Neural cell (in vitro differentiated cells): ENCODE results near the gene GMDS. TPM values are rescaled to one million over a fixed set of nuclear protein-coding genes. Genes with fewer than 3 reads are reported as not detected.

Source experiments
- H2AFZ ChIP-seq: fragments of 200-600, 300-800 bp; sonication (generic), shearing (Covaris generic); 2 replicates; pipeline ENCODE4 v1.6.0; 2014; ENCODE audit warnings: low read depth, mild to moderate bottlenecking, antibody characterized with exemption, low read length, moderate library complexity
- H3F3A ChIP-seq: fragments of 200-600 bp; shearing (Covaris generic); 2 replicates; pipeline ENCODE4 v1.6.1; 2016; ENCODE audit warnings: mild to moderate bottlenecking, moderate library complexity, mixed read lengths, antibody characterized with exemption, low read length; ENCODE audit not compliant: insufficient read depth, poor library complexity, severe bottlenecking
- H3K27ac ChIP-seq: fragments of 200-600, 300-800 bp; sonication (generic), shearing (Covaris generic); 2 replicates; pipeline ENCODE4 v1.5.1; 2014; ENCODE audit warnings: mild to moderate bottlenecking, low read length, moderate library complexity
- H3K27me3 ChIP-seq: fragments of 300-800, 200-600 bp; sonication (generic), shearing (Covaris generic); 2 replicates; pipeline ENCODE4 v1.6.0; 2014; ENCODE audit warnings: mild to moderate bottlenecking, low read depth, low read length, moderate library complexity; ENCODE audit not compliant: insufficient read depth
- H3K36me3 ChIP-seq: fragments of 300-800, 200-600 bp; sonication (generic), shearing (Covaris generic); 2 replicates; pipeline ENCODE4 v1.5.1; 2014; ENCODE audit warnings: mild to moderate bottlenecking, antibody characterized with exemption, low read length, moderate library complexity; ENCODE audit not compliant: insufficient read depth
- H3K4me2 ChIP-seq: fragments of 300-800, 200-600 bp; sonication (generic), shearing (Covaris generic); 2 replicates; pipeline ENCODE4 v1.6.0; 2014; ENCODE audit warnings: mild to moderate bottlenecking, low read length
- H3K4me3 ChIP-seq: fragments of 300-800, 200-600 bp; sonication (generic), shearing (Covaris generic); 2 replicates; pipeline ENCODE4 v1.5.1; 2014; ENCODE audit warnings: mild to moderate bottlenecking, low read length, moderate library complexity
- H3K79me2 ChIP-seq: fragments of 200-600 bp; shearing (Covaris generic); replicated peaks from 2 replicates; pipeline ENCODE4 v1.6.0; 2014; ENCODE audit warnings: mild to moderate bottlenecking, low read length, moderate library complexity; ENCODE audit not compliant: insufficient read depth
- H3K9ac ChIP-seq: fragments of 300-800, 200-600 bp; sonication (generic), shearing (Covaris generic); 2 replicates; pipeline ENCODE4 v1.6.1; 2016; ENCODE audit warnings: mild to moderate bottlenecking, low read length, mixed read lengths
- H3K9me2 ChIP-seq: fragments of 200-600 bp; shearing (Covaris generic); 2 replicates; pipeline ENCODE4 v1.6.1; 2016; ENCODE audit warnings: mild to moderate bottlenecking, low read length, mixed read lengths; ENCODE audit not compliant: insufficient read depth
- H3K9me3 ChIP-seq: fragments of 200-600, 300-800 bp; sonication (generic), shearing (Covaris generic); 2 replicates; pipeline ENCODE4 v1.6.1; 2016; ENCODE audit warnings: mild to moderate bottlenecking, mixed run types, low read length, moderate library complexity, mixed read lengths
- H4K20me1 ChIP-seq: fragments of 200-600 bp; shearing (Covaris generic); 2 replicates; pipeline ENCODE4 v1.6.1; 2016; ENCODE audit warnings: mild to moderate bottlenecking, mixed run types; ENCODE audit not compliant: insufficient read depth
- CTCF ChIP-seq: fragments of 450-650 bp; IDR thresholded peaks from 2 replicates; pipeline ENCODE4 v1.5.1; 2014; ENCODE audit warnings: antibody characterized with exemption, mild to moderate bottlenecking, moderate library complexity; ENCODE audit not compliant: poor library complexity, severe bottlenecking
- EP300 ChIP-seq: fragments of 450-650 bp; conservative IDR thresholded peaks from 2 replicates; pipeline ENCODE4 v1.6.1; 2014; ENCODE audit warnings: antibody characterized with exemption, mild to moderate bottlenecking, moderate library complexity; ENCODE audit not compliant: poor library complexity, severe bottlenecking
- EZH2 ChIP-seq: fragments of 200-600, 300-800 bp; shearing (Covaris generic), sonication (generic); IDR thresholded peaks from 2 replicates; pipeline ENCODE4 v1.6.1; 2014; ENCODE audit warnings: antibody characterized with exemption, low read length, borderline replicate concordance, mild to moderate bottlenecking; ENCODE audit not compliant: insufficient read depth, poor library complexity, severe bottlenecking
- MXI1 ChIP-seq: fragments of 450-650 bp; conservative IDR thresholded peaks from 2 replicates; pipeline ENCODE4 v1.6.1; 2014; ENCODE audit warnings: antibody characterized with exemption, mild to moderate bottlenecking; ENCODE audit not compliant: poor library complexity, severe bottlenecking
- POLR2AphosphoS5 ChIP-seq: IDR thresholded peaks from 2 replicates; pipeline ENCODE4 v1.6.1; 2012
- RAD21 ChIP-seq: fragments of 450-650 bp; conservative IDR thresholded peaks from 2 replicates; pipeline ENCODE4 v1.6.1; 2014; ENCODE audit warnings: antibody characterized with exemption, mild to moderate bottlenecking, moderate library complexity
- REST ChIP-seq: IDR thresholded peaks from 2 replicates; pipeline ENCODE4 v1.6.1; 2012; ENCODE audit warnings: borderline replicate concordance
- SMC3 ChIP-seq: fragments of 450-650 bp; conservative IDR thresholded peaks from 2 replicates; pipeline ENCODE4 v1.6.1; 2014; ENCODE audit warnings: antibody characterized with exemption, mild to moderate bottlenecking, moderate library complexity; ENCODE audit not compliant: poor library complexity
- TAF1 ChIP-seq: IDR thresholded peaks from 2 replicates; pipeline ENCODE4 v1.6.1; 2012; ENCODE audit warnings: low read depth
- polyA plus RNA-seq: library from polyadenylated mRNA; depleted of rRNA; stranded (reverse); fragments of >200 nt; gene quantifications from 2 replicates; pipeline ENCODE4 v1.2.3, GENCODE V29; 2014

Gene GMDS
- polyA plus RNA-seq, 1 donor from 2014 or later, result 11.4 TPM

- Histone ChIP-seq H3K4me2 (no peak overlapping the region), H3K36me3 (no peaks in the 10 kb centered on the region), H2AFZ (no peak overlapping the region), H3K9me3 (no peaks in the 10 kb centered on the region), H3K27ac (no peak overlapping the region), H3K9me2 (no peaks in the 10 kb centered on the region), H4K20me1 (no peaks in the 10 kb centered on the region), H3K4me3 (no peak overlapping the region), H3K27me3 (no peaks in the 10 kb centered on the region), H3K9ac (no peak overlapping the region), H3K79me2 (no peaks in the 10 kb centered on the region), H3F3A (no peaks in the 10 kb centered on the region)
- no peak for TF ChIP-seq EP300
- peak; percentile 77 for TF ChIP-seq RAD21
- TF ChIP-seq POLR2AphosphoS5, result no peak
- no peak for TF ChIP-seq EZH2
- TF ChIP-seq SMC3, result peak; percentile 91
- no peak for TF ChIP-seq MXI1
- TF ChIP-seq TAF1, result no peak
- peak; percentile 79 for TF ChIP-seq CTCF
- no peak for TF ChIP-seq REST
These were observed 49.2 kb downstream of the GMDS start for GRCh38 chr6:2196079-2196679.

GRCh38 chr6:2194643-2195042 is 50.8 kb downstream of the GMDS start:
- Histone ChIP-seq H3K27ac (no peak overlapping the region), H4K20me1 (no peaks in the 10 kb centered on the region), H3F3A (no peaks in the 10 kb centered on the region), H3K4me2 (no peak overlapping the region), H3K9ac (no peak overlapping the region), H3K79me2 (no peaks in the 10 kb centered on the region), H3K9me3 (no peaks in the 10 kb centered on the region), H3K9me2 (no peaks in the 10 kb centered on the region), H2AFZ (no peak overlapping the region), H3K27me3 (no peaks in the 10 kb centered on the region), H3K36me3 (no peaks in the 10 kb centered on the region), H3K4me3 (no peak overlapping the region)
- no peak for TF ChIP-seq EZH2
- no peak for TF ChIP-seq MXI1
- TF ChIP-seq SMC3, result no peak
- no peak for TF ChIP-seq EP300
- no peak for TF ChIP-seq REST
- TF ChIP-seq RAD21, result no peak
- TF ChIP-seq CTCF, result no peak
- no peak for TF ChIP-seq TAF1
- no peak for TF ChIP-seq POLR2AphosphoS5
